Measurements from ENCODE around the gene ADARB2. TPM values are rescaled to one million over a fixed set of nuclear protein-coding genes. Genes with fewer than 3 reads are reported as not detected.

The ADARB2 gene
- total RNA-seq, 3 donors from 2014 or later (not counting 1 experiment from before 2014, with no cell fraction given) = 0.27 to 0.78 (median 0.40) TPM

DNA sequence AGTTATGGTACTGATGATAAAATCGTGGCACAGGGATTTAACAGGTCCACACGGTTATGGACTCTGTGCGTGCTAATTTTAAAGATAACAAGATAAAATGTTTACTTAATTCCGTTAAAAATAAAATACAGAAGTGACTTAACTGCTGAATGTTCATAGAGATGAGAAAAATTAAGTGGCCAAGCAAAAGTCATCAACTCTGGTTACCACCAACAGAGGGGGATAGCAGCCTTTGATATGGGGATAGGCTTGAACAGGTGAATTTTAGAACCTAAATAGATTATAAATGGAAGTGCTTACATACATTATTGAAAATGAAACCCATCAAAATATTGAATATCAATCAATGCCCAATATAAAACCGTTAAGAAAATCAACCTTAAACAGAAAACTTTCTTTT lies 436.2 kb downstream of the ADARB2 start:
- no peak overlapping the region for H3K4me3 ChIP-seq (ENCODE audit: low read length)
- DNase-seq (no peak), ATAC-seq (no peak)
- H3K27me3 ChIP-seq (ENCODE audit: control insufficient read depth, insufficient read depth, low read length) = no peaks in the 10 kb centered on the region
- H3K36me3 Mint-ChIP-seq = no peaks in the 10 kb centered on the region
- H3K4me1 ChIP-seq (ENCODE audit: control insufficient read depth, insufficient read depth, low read length) = no peaks in the 10 kb centered on the region
- no peaks in the 10 kb centered on the region for H3K9me3 Mint-ChIP-seq
- no peak overlapping the region for H3K27ac ChIP-seq (ENCODE audit: low read length)
- no peak overlapping the region for H3K4me3 Mint-ChIP-seq
- no peak overlapping the region for H3K27ac Mint-ChIP-seq
- H3K27me3 Mint-ChIP-seq (ENCODE audit: low read depth in 2 of 2) = peaks cover 9 to 11% of the 10 kb centered on the region in 2 donors
- no peak for TF ChIP-seq CTCF (IDR thresholded peaks at IDR 0.05)
- 80% methylated on average over 5 of the region's 5 CpGs for WGBS (ENCODE audit: insufficient coverage)
- H3K36me3 ChIP-seq (ENCODE audit: control insufficient read depth, insufficient read depth, low read length) = no peaks in the 10 kb centered on the region
- intact Hi-C loops (cut with micrococcal nuclease) = no loop called here
- H3K4me1 Mint-ChIP-seq = no peaks in the 10 kb centered on the region
- H3K9me3 ChIP-seq (ENCODE audit: control insufficient read depth, insufficient read depth, low read length) = no peaks in the 10 kb centered on the region

- no peak for TF ChIP-seq CTCF (IDR thresholded peaks at IDR 0.05)
- ATAC-seq (no peak), DNase-seq (no peak)
- Mint-ChIP-seq H3K4me1 (no peaks in the 10 kb centered on the region), H3K27ac (peak overlapping the region in 1 of 2 donors; percentile 31), H3K9me3 (no peaks in the 10 kb centered on the region), H3K27me3 (ENCODE audit: low read depth in 2 of 2) (peaks cover 9 to 11% of the 10 kb centered on the region in 2 donors), H3K4me3 (no peak overlapping the region), H3K36me3 (no peaks in the 10 kb centered on the region)
- Histone ChIP-seq H3K27ac (ENCODE audit: low read length) (no peak overlapping the region), H3K9me3 (ENCODE audit: control insufficient read depth, insufficient read depth, low read length) (no peaks in the 10 kb centered on the region), H3K4me1 (ENCODE audit: control insufficient read depth, insufficient read depth, low read length) (no peaks in the 10 kb centered on the region), H3K36me3 (ENCODE audit: control insufficient read depth, insufficient read depth, low read length) (no peaks in the 10 kb centered on the region), H3K4me3 (ENCODE audit: low read length) (no peak overlapping the region), H3K27me3 (ENCODE audit: control insufficient read depth, insufficient read depth, low read length) (no peaks in the 10 kb centered on the region)
- intact Hi-C loops (cut with micrococcal nuclease) = no loop called here
- WGBS (ENCODE audit: insufficient coverage) = 75% methylated on average over 6 of the region's 6 CpGs
Observed at GRCh38 chr10:1300218-1300617, 437.1 kb downstream of the ADARB2 start.

GRCh38 chr10:1299041-1299726 lies 438.1 kb downstream of the ADARB2 start:
- peaks cover 11 to 16% of the 10 kb centered on the region in 2 donors for H3K27me3 Mint-ChIP-seq (ENCODE audit: low read depth in 2 of 2)
- no peaks in the 10 kb centered on the region for H3K4me1 Mint-ChIP-seq
- intact Hi-C loops (cut with micrococcal nuclease) = no loop called here
- H3K36me3 Mint-ChIP-seq = no peaks in the 10 kb centered on the region
- H3K27ac Mint-ChIP-seq = no peak overlapping the region
- no peak for TF ChIP-seq CTCF (IDR thresholded peaks at IDR 0.05)
- no peak for ATAC-seq
- Histone ChIP-seq H3K27me3 (ENCODE audit: control insufficient read depth, insufficient read depth, low read length) (no peaks in the 10 kb centered on the region), H3K9me3 (ENCODE audit: control insufficient read depth, insufficient read depth, low read length) (no peaks in the 10 kb centered on the region), H3K4me3 (ENCODE audit: low read length) (no peak overlapping the region), H3K36me3 (ENCODE audit: control insufficient read depth, insufficient read depth, low read length) (no peaks in the 10 kb centered on the region), H3K27ac (ENCODE audit: low read length) (no peak overlapping the region), H3K4me1 (ENCODE audit: control insufficient read depth, insufficient read depth, low read length) (no peaks in the 10 kb centered on the region)
- H3K9me3 Mint-ChIP-seq = no peaks in the 10 kb centered on the region
- 33% methylated on average over 12 of the region's 12 CpGs for WGBS (ENCODE audit: insufficient coverage)
- no peak overlapping the region for H3K4me3 Mint-ChIP-seq
- no peak for DNase-seq
